HUES48 (cell line): ENCODE measurements around the gene TNK1.

Experiments used
- H3K27ac ChIP-seq: one replicate; pipeline ENCODE4 v1.7.0; 2013; ENCODE audit warnings: low read depth, low read length, inconsistent platforms
- H3K27me3 ChIP-seq: 2 replicates; pipeline ENCODE4 v1.6.1; 2013; ENCODE audit warnings: mild to moderate bottlenecking, low read length; ENCODE audit not compliant: control insufficient read depth, insufficient read depth
- H3K36me3 ChIP-seq: 2 replicates; pipeline ENCODE4 v1.6.1; 2013; ENCODE audit warnings: low read length; ENCODE audit not compliant: control insufficient read depth, insufficient read depth
- H3K4me1 ChIP-seq: 2 replicates; pipeline ENCODE4 v1.6.1; 2013; ENCODE audit warnings: mild to moderate bottlenecking, low read length; ENCODE audit not compliant: control insufficient read depth, insufficient read depth
- H3K4me3 ChIP-seq: 2 replicates; pipeline ENCODE4 v1.5.1; 2013; ENCODE audit warnings: mild to moderate bottlenecking, low read depth, low read length
- H3K9ac ChIP-seq: 2 replicates; pipeline ENCODE4 v1.6.1; 2013; ENCODE audit warnings: mild to moderate bottlenecking, low read depth, low read length, moderate library complexity
- H3K9me3 ChIP-seq: 2 replicates; pipeline ENCODE4 v1.6.1; 2013; ENCODE audit warnings: low read length; ENCODE audit not compliant: control insufficient read depth, insufficient read depth

Gene TNK1

GRCh38 chr17:7413346-7413985 lies 32.6 kb downstream of the TNK1 start:
- Histone ChIP-seq H3K9ac (no peak overlapping the region), H3K27ac (no peak overlapping the region), H3K27me3 (no peaks in the 10 kb centered on the region)

GRCh38 chr17:7414837-7415236 lies 33.9 kb downstream of the TNK1 start:
- Histone ChIP-seq H3K9ac (no peak overlapping the region), H3K4me3 (no peak overlapping the region), H3K36me3 (peaks cover 44% of the 10 kb centered on the region), H3K27ac (no peak overlapping the region), H3K4me1 (no peaks in the 10 kb centered on the region), H3K27me3 (no peaks in the 10 kb centered on the region), H3K9me3 (no peaks in the 10 kb centered on the region)

More at GRCh38 chr17:7413346-7413985, 32.6 kb downstream of the TNK1 start:
- peaks cover 57% of the 10 kb centered on the region for H3K36me3 ChIP-seq
- H3K4me1 ChIP-seq = no peaks in the 10 kb centered on the region
- no peaks in the 10 kb centered on the region for H3K9me3 ChIP-seq
- no peak overlapping the region for H3K4me3 ChIP-seq

- Histone ChIP-seq H3K27ac (no peak overlapping the region), H3K36me3 (peaks cover 34% of the 10 kb centered on the region), H3K4me3 (no peak overlapping the region), H3K9ac (no peak overlapping the region), H3K27me3 (no peaks in the 10 kb centered on the region), H3K4me1 (no peaks in the 10 kb centered on the region), H3K9me3 (no peaks in the 10 kb centered on the region)
Measured at GRCh38 chr17:7415784-7416183, 34.9 kb downstream of the TNK1 start.

- H3K27ac ChIP-seq = no peak overlapping the region
- H3K4me1 ChIP-seq = no peaks in the 10 kb centered on the region
- H3K9me3 ChIP-seq = no peaks in the 10 kb centered on the region
- no peaks in the 10 kb centered on the region for H3K27me3 ChIP-seq
- H3K9ac ChIP-seq = no peak overlapping the region
- H3K4me3 ChIP-seq = no peak overlapping the region
- peaks cover 33% of the 10 kb centered on the region for H3K36me3 ChIP-seq
Measured at GRCh38 chr17:7416323-7416722, 35.4 kb downstream of the TNK1 start.

GRCh38 chr17:7417056-7417655 lies 36.3 kb downstream of the TNK1 start:
- Histone ChIP-seq H3K36me3 (peaks cover 33% of the 10 kb centered on the region), H3K4me1 (no peaks in the 10 kb centered on the region), H3K27me3 (no peaks in the 10 kb centered on the region), H3K9me3 (no peaks in the 10 kb centered on the region), H3K4me3 (no peak overlapping the region), H3K9ac (no peak overlapping the region), H3K27ac (no peak overlapping the region)

GRCh38 chr17:7418472-7419152 lies 37.7 kb downstream of the TNK1 start:
- no peak overlapping the region for H3K27ac ChIP-seq
- H3K36me3 ChIP-seq = peaks cover 33% of the 10 kb centered on the region
- H3K9ac ChIP-seq = no peak overlapping the region
- H3K27me3 ChIP-seq = no peaks in the 10 kb centered on the region
- no peaks in the 10 kb centered on the region for H3K9me3 ChIP-seq
- no peaks in the 10 kb centered on the region for H3K4me1 ChIP-seq
- no peak overlapping the region for H3K4me3 ChIP-seq

GRCh38 chr17:7419819-7420610 lies 39.1 kb downstream of the TNK1 start, which contains the start of gene SPEM1:
SPEM1 (plus strand) TSS chr17:7420324; CDS start chr17:7420385, 61 bp downstream.
- peaks cover 26% of the 10 kb centered on the region for H3K36me3 ChIP-seq
- no peak within 1 kb of the TSS for H3K27ac ChIP-seq
- H3K9ac ChIP-seq = no peak within 1 kb of the TSS
- no peak within 1 kb of the TSS for H3K4me3 ChIP-seq
- H3K27me3 ChIP-seq = no peaks in the 10 kb centered on the region
- H3K9me3 ChIP-seq = no peaks in the 10 kb centered on the region
- no peaks in the 10 kb centered on the region for H3K4me1 ChIP-seq

- Histone ChIP-seq H3K9me3 (no peaks in the 10 kb centered on the region), H3K36me3 (peaks cover 14% of the 10 kb centered on the region; the same call in 1 of the 2 replicates), H3K27ac (no peak overlapping the region), H3K4me1 (no peaks in the 10 kb centered on the region), H3K27me3 (no peaks in the 10 kb centered on the region), H3K9ac (no peak overlapping the region), H3K4me3 (no peak overlapping the region)
Measured at GRCh38 chr17:7421186-7421585, 40.3 kb downstream of the TNK1 start.

GRCh38 chr17:7423679-7424078 lies 42.8 kb downstream of the TNK1 start:
- Histone ChIP-seq H3K9ac (no peak overlapping the region), H3K27me3 (no peaks in the 10 kb centered on the region), H3K27ac (no peak overlapping the region), H3K4me1 (no peaks in the 10 kb centered on the region), H3K36me3 (no peaks in the 10 kb centered on the region), H3K9me3 (no peaks in the 10 kb centered on the region), H3K4me3 (no peak overlapping the region)

GRCh38 chr17:7425316-7425715 lies 44.4 kb downstream of the TNK1 start, which contains the start of gene SPEM2:
SPEM2 (plus strand) TSS chr17:7425616; CDS start chr17:7425689, 73 bp downstream.
- Histone ChIP-seq H3K27me3 (no peaks in the 10 kb centered on the region), H3K9ac (no peak within 1 kb of the TSS), H3K4me3 (no peak within 1 kb of the TSS), H3K4me1 (no peaks in the 10 kb centered on the region), H3K36me3 (no peaks in the 10 kb centered on the region), H3K9me3 (no peaks in the 10 kb centered on the region), H3K27ac (no peak within 1 kb of the TSS)
